ENCODE data around the gene PHACTR1.
A peak's percentile ranks its signal among the peaks of the same experiment; 100 is the strongest.

The PHACTR1 gene

DNA sequence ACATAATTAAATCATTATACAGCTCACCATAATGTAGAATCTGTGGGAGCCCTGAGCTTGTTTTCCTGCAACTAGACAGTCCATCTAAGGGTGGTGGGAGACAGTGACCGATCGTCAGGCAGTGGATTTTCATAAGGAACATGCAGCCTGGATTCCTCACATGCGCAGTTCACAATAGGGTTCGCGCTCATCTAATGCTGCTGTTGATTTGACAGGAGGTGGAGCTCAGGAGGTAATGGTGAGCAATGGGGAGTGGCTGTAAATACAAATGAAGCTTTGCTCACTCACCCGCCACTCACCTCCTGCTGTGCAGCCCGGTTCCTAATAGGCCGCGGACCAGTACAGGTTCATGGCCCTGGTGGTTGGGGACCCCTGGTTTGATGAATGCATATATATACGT lies 470.3 kb downstream of the PHACTR1 start:
- no peak for DNase-seq (ENCODE audit: low read depth)
- no peak overlapping the region for H3K4me3 ChIP-seq (ENCODE audit: low read depth, low read length)

DNA sequence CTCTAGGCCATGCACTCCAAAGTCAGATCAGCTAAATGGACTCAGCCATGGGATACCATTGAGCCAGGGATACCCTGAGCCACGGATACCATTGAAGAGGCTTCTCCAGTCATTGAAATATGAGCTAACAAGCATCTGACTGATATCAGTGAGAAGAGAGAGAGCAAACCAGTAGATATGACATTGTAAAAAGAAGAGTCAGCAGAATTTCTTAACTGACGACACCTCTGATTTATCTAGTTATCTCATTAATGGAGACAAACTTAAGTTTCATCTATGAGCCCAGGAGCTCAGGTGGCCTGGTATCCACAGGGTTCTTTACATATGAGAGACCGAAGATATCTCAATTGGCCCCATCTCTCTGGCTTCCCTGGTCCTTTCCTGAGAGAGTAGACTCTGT lies 471.1 kb downstream of the PHACTR1 start:
- no peak for DNase-seq (ENCODE audit: low read depth)
- H3K4me3 ChIP-seq (ENCODE audit: low read depth, low read length), result no peak overlapping the region

DNA sequence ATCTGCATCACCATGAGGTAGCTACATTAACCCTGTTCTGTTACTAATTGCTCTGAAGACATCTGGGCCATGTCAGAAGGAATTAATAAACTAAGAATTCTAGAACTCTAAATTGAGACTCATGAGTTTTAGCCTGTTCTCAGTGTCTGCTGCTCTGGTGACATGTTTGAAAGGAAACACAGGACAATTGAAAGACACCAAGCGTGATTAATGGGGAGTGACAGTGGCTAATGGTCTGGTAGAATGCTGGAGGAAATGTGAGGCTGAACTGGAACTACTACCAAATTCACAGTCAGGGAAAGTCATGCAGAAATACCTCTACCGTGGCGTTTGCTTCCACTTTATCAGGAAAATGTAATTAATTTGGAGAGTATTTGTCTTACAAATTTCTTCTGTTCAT lies 471.7 kb downstream of the PHACTR1 start:
- DNase-seq (ENCODE audit: low read depth), result no peak
- H3K4me3 ChIP-seq (ENCODE audit: low read depth, low read length), result no peak overlapping the region

GRCh38 chr6:13189710-13190109 lies 473.1 kb downstream of the PHACTR1 start:
- no peak for DNase-seq (ENCODE audit: low read depth)
- H3K4me3 ChIP-seq (ENCODE audit: low read depth, low read length), result no peak overlapping the region

GRCh38 chr6:13190376-13190775 lies 473.8 kb downstream of the PHACTR1 start:
- H3K4me3 ChIP-seq (ENCODE audit: low read depth, low read length), result no peak overlapping the region
- DNase-seq (ENCODE audit: low read depth), result peak; percentile 6

GRCh38 chr6:13191461-13191860 lies 474.9 kb downstream of the PHACTR1 start:
- DNase-seq (ENCODE audit: low read depth), result no peak
- no peak overlapping the region for H3K4me3 ChIP-seq (ENCODE audit: low read depth, low read length)

- DNase-seq (ENCODE audit: low read depth), result peak; percentile 33
- no peak overlapping the region for H3K4me3 ChIP-seq (ENCODE audit: low read depth, low read length)
Measured at GRCh38 chr6:13194852-13195251, 478.3 kb downstream of the PHACTR1 start.

GRCh38 chr6:13195803-13196202 lies 479.2 kb downstream of the PHACTR1 start:
- DNase-seq (ENCODE audit: low read depth), result no peak
- H3K4me3 ChIP-seq (ENCODE audit: low read depth, low read length), result no peak overlapping the region

GRCh38 chr6:13198168-13198567 lies 481.6 kb downstream of the PHACTR1 start:
- H3K4me3 ChIP-seq (ENCODE audit: low read depth, low read length), result no peak overlapping the region
- no peak for DNase-seq (ENCODE audit: low read depth)

DNA sequence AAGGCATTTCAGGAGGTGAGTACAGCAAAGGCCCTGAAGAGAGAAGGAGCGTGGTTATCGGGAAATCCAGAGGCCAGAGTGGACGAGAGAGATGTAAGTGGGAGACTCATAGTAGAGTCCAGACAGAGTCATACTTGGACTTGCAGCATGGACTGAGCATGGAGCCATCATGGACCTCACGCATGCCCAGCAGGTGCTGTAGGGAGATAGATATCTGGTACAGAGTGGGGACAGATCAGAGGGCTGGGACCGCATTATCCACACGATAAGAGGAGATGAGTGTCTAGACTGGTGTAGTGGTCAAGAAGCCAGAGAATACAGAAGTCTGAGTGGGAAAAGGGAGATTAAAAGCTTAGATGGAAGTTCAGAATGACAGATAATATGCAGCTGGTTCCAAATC lies 484.8 kb downstream of the PHACTR1 start:
- no peak for DNase-seq (ENCODE audit: low read depth)
- no peak overlapping the region for H3K4me3 ChIP-seq (ENCODE audit: low read depth, low read length)

- no peak overlapping the region for H3K4me3 ChIP-seq (ENCODE audit: low read depth, low read length)
Measured at GRCh38 chr6:13203145-13203544, 486.6 kb downstream of the PHACTR1 start.

DNA sequence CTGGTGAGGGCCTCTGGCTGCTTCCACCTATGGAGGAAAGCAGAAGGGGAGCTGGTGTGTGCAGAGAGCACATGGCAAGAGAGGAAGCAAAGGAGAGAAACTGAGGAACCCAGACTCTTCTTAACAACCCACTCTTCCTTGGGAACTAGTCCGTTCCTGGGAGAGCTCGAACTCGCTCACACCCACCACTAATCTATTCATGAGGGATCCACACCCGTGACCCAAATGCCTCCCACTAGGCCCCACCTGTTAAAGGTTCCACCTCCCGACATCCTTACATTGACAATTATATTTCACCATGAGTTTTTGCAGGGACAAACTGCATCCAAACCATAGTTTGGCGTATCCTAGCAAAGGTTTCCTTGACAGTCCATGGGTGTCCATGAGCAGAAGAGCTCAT lies 488.5 kb downstream of the PHACTR1 start:
- H3K4me3 ChIP-seq (ENCODE audit: low read depth, low read length), result no peak overlapping the region
- no peak for DNase-seq (ENCODE audit: low read depth)

More at GRCh38 chr6:13203145-13203544, 486.6 kb downstream of the PHACTR1 start:
- DNase-seq (ENCODE audit: low read depth), result no peak

DNA sequence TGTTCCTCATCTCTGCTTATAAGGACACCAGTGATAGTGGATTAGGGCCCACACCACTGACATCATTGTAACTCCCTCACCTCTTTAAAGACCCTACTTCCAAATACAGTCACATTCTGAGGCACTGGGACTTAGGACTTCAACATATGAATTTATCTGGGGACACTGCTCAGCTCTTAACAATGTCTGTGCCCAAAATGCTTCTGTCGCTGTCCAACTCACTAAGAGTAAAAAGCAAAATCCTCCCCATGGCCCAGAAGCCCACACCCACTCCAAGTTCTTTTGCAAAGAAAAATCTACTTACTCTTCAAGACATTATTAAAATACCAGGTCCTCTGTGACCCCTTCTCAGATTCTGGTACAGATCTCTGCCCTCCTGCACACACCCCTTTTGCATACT lies 495.5 kb downstream of the PHACTR1 start:
- no peak overlapping the region for H3K4me3 ChIP-seq (ENCODE audit: low read depth, low read length)
- no peak for DNase-seq (ENCODE audit: low read depth)

- no peak for DNase-seq (ENCODE audit: low read depth)
- H3K4me3 ChIP-seq (ENCODE audit: low read depth, low read length), result no peak overlapping the region
Measured at GRCh38 chr6:13212538-13212937, 496.0 kb downstream of the PHACTR1 start.

GRCh38 chr6:13215390-13215789 lies 498.8 kb downstream of the PHACTR1 start:
- DNase-seq (ENCODE audit: low read depth), result no peak
- H3K4me3 ChIP-seq (ENCODE audit: low read depth, low read length), result no peak overlapping the region

- DNase-seq (ENCODE audit: low read depth), result no peak
- H3K4me3 ChIP-seq (ENCODE audit: low read depth, low read length), result no peak overlapping the region
Measured at GRCh38 chr6:13216236-13217014, 499.9 kb downstream of the PHACTR1 start.

- no peak overlapping the region for H3K4me3 ChIP-seq (ENCODE audit: low read depth, low read length)
- peak; percentile 2 for DNase-seq (ENCODE audit: low read depth)
Measured at GRCh38 chr6:13217206-13217905, 500.8 kb downstream of the PHACTR1 start.

DNA sequence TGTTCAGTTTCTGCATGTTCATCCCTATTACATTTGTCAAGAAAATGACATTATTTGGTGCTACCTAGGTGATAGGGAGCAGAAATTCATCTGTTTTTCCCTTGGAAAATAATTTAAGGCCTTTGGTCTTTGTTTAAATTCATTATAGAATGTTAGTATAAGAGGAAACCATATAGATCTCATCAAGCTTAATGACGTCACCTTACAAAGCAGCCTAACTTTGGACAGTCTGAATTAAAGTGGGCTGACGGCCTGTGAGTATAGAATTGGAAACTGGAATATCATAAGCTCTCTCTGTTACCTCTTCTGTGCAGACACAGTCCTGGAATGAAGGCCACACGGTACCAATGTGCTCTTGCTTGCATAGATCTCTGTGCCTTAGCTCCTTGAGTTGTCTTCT lies 503.7 kb downstream of the PHACTR1 start:
- no peak overlapping the region for H3K4me3 ChIP-seq (ENCODE audit: low read depth, low read length)
- no peak for DNase-seq (ENCODE audit: low read depth)

DNA sequence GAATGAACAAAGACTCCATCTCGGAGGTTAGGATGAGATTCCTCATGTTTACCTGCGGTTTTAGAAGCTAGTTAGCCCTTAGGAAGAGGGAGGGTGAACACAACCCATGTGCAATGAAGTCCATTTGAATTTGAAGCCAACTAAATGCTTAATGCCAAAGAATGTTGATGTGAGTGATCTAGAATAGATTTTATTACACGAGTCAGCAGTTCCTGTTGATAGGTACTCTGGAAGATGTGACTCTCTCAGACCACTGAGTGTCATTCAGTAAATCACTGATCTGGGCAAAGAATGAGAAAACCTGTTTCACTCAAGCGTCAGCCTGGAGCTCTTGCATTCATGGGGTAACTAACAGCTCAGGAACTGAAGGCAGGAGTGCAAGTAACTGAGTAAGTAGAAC lies 505.5 kb downstream of the PHACTR1 start:
- DNase-seq (ENCODE audit: low read depth), result no peak
- H3K4me3 ChIP-seq (ENCODE audit: low read depth, low read length), result no peak overlapping the region

GRCh38 chr6:13226071-13226470 lies 509.5 kb downstream of the PHACTR1 start:
- no peak overlapping the region for H3K4me3 ChIP-seq (ENCODE audit: low read depth, low read length)
- no peak for DNase-seq (ENCODE audit: low read depth)
